ENCODE data around the gene EDNRA.

The EDNRA gene

DNA sequence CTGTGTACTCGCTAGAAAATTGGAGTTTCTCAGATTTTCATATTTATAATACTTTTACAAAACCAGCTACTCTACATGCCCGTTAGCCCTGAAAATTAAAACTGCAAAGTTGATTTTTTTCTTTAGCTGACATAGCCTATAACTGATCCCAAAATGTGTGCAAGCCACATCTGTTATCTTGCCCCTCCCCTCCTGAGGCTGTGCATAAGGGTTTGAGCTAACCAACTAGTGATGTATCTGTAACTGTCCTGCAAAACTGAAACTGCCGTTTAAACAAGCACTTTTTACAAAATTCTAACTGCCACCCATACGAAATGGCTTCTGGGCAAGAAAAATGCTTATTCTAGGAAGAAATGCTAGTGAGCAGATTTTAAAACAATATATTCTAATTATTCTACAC is 59.1 kb downstream of the EDNRA start:
- DNase-seq (ENCODE audit: low read depth, low spot score) = no peak

DNA sequence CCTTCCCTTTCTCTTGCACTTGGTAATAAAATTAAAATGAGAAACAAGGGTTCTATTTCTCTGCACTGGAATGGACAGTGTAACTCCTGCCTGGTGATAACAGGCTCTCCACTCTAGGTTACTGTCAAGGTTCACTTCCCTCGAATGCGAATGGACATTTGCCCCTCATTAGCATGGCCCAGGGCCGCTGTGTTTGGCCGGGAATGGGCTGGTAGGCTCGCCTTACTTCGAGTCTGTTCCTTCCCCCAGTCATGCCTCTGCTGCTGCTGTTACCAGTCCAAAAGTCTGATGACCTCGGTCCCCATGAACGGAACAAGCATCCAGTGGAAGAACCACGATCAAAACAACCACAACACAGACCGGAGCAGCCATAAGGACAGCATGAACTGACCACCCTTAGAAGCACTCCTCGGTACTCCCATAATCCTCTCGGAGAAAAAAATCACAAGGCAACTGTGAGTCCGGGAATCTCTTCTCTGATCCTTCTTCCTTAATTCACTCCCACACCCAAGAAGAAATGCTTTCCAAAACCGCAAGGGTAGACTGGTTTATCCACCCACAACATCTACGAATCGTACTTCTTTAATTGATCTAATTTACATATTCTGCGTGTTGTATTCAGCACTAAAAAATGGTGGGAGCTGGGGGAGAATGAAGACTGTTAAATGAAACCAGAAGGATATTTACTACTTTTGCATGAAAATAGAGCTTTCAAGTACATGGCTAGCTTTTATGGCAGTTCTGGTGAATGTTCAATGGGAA is 61.5 kb downstream of the EDNRA start:
- no peak for DNase-seq (ENCODE audit: low read depth, low spot score)

DNA sequence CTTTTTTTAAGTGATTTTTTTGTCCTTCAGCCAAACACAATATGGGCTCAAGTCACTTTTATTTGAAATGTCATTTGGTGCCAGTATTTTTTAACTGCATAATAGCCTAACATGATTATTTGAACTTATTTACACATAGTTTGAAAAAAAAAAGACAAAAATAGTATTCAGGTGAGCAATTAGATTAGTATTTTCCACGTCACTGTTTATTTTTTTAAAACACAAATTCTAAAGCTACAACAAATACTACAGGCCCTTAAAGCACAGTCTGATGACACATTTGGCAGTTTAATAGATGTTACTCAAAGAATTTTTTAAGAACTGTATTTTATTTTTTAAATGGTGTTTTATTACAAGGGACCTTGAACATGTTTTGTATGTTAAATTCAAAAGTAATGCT is 62.1 kb downstream of the EDNRA start:
- DNase-seq (ENCODE audit: low read depth, low spot score) = no peak

DNA sequence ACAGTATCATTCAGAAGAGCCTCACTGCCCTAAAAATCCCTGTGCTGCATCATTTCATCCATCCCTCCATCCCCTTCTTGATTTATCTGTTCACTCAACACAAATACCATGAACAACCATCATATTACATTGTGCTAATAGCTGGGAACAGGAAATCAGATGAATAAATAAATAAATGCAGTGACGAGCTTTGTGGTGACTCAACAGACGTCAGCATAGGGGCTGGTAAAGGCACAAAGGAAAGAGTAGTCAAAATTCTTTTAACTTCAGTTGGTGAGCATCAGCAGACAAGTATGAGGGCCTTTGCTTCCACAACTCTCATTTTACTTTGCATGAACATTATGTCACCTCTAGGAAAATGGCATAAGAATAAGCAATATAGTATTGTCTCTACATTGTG is 65.5 kb downstream of the EDNRA start:
- DNase-seq (ENCODE audit: low read depth, low spot score) = no peak

DNA sequence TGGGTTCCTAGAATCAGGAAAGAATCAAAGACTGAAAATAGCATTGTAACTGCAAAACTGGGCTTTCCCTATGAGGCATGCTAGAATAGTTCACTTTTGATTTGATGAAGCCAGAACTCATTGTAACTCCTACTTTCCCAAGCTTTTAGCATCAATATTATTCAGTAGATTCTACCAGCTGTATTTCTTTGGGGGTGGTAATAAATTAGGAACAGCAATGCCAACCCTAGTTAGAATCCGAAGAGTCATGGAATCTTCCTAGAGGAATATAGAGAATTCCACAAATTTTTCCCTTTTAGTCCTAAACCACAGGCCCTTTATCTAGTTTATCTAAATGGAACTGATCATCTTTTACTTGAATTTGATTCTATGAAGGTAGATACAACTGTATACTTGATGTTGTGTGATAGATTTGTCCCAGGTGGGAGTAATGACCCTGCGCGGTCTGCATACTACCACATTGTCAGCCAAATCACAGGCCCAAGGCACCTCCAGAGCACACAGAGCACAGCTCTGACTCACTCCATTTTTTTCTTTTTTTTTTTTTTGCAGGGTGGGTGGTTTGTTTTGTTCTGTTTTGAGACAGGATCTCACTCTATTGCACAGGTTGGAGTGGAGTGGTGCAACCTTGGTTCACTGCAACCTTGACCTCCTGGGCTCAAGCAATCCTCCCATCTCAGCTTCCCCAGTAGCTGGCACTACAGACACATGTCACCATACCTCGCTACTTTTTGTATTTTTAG is 66.6 kb downstream of the EDNRA start:
- DNase-seq (ENCODE audit: low read depth, low spot score) = no peak

DNA sequence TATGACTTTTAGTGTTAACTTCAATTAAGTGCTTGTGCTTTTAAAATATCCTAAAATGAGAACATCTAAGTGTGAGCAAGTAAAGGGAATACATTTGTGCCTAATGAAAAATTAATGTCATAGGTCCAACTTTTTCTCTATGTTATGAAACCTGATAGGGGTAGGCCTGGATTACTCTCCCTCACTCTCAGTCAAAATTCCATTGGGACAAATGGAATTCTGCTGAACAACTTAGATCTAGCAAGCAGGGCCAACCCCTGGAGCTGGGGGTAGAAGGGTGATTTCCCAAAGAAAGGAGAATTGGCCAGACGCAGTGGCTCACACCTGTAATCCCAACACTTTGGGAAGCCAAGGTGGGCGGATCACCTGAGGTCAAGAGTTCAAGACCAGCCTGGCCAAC is 67.4 kb downstream of the EDNRA start:
- no peak for DNase-seq (ENCODE audit: low read depth, low spot score)

DNA sequence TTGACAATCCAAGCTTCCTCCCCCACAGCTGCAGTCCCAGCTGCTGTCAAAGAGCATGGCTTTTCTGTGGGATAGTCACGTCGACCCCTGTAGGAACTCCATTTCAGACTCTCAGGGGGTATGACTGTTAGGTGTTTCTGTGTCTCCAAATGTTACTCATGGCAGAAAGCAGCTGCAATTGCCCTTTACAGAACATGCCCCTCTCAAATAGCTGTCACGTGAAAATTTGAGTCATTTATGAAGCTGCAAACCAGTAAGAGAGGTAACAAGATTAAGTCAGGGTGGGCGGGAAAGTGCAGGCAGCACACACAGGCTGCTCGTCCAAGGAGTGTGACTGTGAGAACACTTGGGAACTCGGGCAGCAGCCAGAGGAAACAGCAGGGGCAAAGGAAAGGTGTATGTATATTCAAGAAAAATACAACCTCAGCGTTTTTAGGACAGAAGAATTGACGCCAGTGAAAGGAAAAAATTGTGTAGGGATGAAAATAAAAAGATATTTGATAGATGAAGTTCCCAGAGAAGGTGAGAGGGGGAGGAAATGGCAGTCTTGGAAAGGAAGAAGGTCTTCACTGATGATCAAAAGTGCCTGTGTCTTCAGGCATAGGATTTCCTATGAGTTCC is 69.8 kb downstream of the EDNRA start:
- DNase-seq (ENCODE audit: low read depth, low spot score) = no peak

GRCh38 chr4:147560625-147561024 is 79.7 kb downstream of the EDNRA start:
- DNase-seq (ENCODE audit: low read depth, low spot score) = no peak

DNA sequence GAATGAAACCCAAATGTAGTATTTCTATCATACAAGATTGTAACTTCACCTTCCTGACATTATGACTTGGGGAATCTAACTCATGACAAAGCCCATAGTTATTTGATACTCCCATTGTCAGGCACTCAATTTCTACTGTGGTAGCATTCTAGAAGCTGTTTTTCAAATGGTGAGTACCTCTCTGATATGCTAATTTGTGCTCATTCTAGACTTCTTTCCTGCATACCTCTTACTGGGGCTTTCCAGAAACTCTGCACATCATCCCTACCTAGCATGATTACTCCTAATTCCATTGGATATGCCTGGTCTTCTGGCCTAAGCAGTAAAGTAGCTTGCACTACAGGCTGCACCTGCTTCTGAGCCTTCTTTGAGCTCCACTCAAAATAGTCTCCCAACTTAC is 85.9 kb downstream of the EDNRA start:
- no peak for DNase-seq (ENCODE audit: low read depth, low spot score)

GRCh38 chr4:147567276-147567675 is 86.4 kb downstream of the EDNRA start:
- no peak for DNase-seq (ENCODE audit: low read depth, low spot score)

DNA sequence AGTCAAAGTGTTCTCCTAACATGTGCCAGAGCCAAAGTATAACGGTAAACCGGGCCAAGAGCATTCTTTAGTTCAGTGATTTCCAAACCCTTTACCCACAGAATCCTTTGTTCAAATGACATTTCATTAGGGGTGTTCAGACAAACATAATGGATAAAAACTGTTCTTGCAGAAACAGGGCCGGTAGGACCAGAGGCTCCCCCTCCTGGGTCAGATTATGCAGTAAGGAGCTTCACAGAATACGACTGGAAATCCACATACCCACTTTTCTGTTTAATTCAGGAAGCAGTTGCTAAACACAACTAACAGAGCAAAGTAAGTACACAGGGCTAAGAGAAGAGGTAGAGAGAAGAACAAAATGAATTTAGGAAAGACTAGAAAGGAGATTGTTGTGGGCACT is 89.7 kb downstream of the EDNRA start:
- no peak for DNase-seq (ENCODE audit: low read depth, low spot score)

DNA sequence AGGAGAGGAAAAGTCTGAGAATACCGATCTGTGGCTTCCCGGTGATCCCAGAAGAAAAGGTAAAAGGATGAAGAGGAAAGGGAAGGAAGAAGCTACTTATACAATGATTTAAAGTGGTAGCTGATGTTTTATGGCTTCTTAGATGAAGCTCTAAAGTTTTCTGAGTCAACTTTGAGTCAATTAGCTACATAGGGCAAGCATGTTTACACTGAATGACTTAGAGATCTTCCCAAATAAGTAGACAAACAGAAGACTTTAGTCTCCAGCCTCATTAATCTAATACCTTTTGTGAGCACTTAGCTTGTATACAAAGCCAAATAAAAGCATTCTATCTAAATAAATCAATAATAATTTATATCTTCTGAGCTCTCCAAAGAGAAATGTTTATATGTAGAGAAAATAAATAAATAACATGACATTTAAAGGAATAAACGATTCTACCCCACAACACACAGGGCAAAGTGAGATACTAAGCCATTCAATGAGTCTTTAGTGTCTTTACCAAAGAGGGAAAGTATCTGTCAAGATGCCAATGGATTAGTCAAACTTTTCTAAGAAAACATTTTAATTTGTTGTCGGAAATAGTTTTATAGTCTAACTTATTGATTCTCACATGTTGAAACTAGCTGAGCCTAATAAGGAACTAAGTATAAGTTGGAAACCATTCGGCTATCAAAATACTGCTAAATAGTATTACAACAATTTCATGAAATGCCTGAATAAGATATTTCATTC is 90.3 kb downstream of the EDNRA start:
- no peak for DNase-seq (ENCODE audit: low read depth, low spot score)

DNA sequence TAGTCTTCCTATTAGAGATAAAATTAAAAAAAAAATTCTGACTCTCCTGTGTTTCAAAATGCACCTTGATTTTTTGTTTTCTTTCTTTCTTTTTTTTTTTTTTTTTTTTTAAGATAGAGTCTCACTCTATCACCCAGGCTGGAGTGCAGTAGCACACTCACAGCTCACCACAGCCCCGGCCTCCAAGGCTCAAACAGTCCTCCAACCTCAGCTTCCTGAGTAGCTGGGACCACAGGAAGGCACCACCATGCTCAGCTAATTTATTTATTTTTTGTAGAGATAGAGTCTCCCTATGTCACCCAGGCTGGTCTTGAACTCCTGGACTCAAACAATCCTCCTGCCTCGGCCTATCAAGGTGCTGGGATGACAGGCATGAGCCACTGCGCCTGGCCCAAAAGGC is 95.2 kb downstream of the EDNRA start:
- DNase-seq (ENCODE audit: low read depth, low spot score) = no peak

GRCh38 chr4:147578051-147578476 is 97.2 kb downstream of the EDNRA start:
- DNase-seq (ENCODE audit: low read depth, low spot score) = no peak

- DNase-seq (ENCODE audit: low read depth, low spot score) = no peak
Observed at GRCh38 chr4:147578593-147578992, 97.7 kb downstream of the EDNRA start.

GRCh38 chr4:147580396-147580795 is 99.5 kb downstream of the EDNRA start:
- no peak for DNase-seq (ENCODE audit: low read depth, low spot score)

DNA sequence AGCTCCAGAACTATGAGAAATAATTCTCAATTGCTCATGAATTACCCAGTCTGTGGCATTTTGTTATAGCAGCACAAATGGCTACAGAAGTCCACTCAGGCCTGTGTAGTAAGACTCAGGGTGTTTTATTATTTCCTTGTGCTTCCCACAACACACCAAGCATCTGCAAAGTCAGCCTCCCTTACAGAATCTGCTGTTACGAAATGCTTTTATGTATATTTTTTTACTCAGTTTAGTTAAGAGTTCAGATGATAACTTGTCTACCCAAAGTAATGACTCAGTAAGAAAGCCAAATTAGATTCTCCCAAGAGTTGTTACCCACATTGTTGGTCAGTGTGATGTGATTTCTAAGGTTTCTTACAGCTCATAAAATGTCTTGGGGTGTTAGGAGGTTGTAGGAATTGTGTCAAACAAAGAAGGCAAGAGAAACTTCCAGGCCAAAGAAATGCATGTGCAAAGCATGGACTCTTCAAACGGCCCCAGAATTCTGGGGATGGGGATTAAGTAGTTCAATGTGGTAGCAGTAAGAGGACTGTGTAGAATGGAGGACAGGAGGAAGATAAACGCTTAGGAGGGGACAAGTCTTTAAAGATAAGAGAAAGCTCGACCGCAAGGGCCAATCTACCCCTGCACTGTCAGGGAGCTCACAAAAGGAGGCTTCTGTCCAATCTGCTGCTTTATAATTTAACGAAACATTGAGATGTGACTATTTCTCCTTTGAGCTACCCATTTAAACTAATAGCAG is 100.9 kb downstream of the EDNRA start:
- DNase-seq (ENCODE audit: low read depth, low spot score) = no peak

- no peak for DNase-seq (ENCODE audit: low read depth, low spot score)
Observed at GRCh38 chr4:147582386-147583060, 101.6 kb downstream of the EDNRA start.

DNA sequence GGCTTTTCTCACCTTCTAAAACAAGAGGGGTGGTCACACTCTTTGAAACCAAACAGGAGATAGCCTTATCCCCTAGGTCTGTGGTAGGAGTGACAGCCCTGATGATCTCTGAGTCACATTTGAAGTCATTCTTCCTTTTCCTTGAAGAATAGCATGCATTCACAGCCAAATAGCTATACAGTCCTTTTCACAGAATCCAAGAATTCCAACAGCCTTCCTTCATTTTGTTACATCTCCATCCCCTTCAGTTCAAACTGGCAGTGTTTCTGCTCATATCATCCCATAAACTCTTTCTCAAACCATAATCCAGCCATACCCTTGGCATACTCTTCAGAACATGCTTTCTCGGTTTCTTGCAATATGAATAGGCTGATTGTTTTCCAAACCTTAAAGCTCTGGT is 103.0 kb downstream of the EDNRA start:
- DNase-seq (ENCODE audit: low read depth, low spot score) = no peak

GRCh38 chr4:147586032-147586431 is 105.1 kb downstream of the EDNRA start:
- DNase-seq (ENCODE audit: low read depth, low spot score) = no peak

GRCh38 chr4:147586637-147587036 is 105.7 kb downstream of the EDNRA start:
- DNase-seq (ENCODE audit: low read depth, low spot score) = no peak
